Bronchial epithelial cell (primary cell): ENCODE data around the gene MCC. TPM values are rescaled to one million over a fixed set of nuclear protein-coding genes. Genes with fewer than 3 reads are reported as not detected.

Source experiments
- DNase-seq: peaks from one replicate; pipeline ENCODE4 v3.0.0-alpha.2; 2010; ENCODE audit warnings: low read depth
- FAIRE-seq: peaks from 2 replicates; lab custom pipeline; 2011; peaks lifted over from hg19 to GRCh38; lab: Jason Lieb, UNC
- H3K27me3 ChIP-seq: 2 replicates; pipeline ENCODE4 v1.5.1; 2011; ENCODE audit warnings: low read length; ENCODE audit not compliant: control insufficient read depth, insufficient read depth
- H3K36me3 ChIP-seq: 2 replicates; pipeline ENCODE4 v1.5.1; 2011; ENCODE audit warnings: low read length; ENCODE audit not compliant: control insufficient read depth, insufficient read depth
- H3K4me3 ChIP-seq: 2 replicates; pipeline ENCODE4 v1.5.1; 2011; ENCODE audit warnings: mild to moderate bottlenecking, low read depth, low read length, control low read depth
- total RNA-seq: library from RNA; depleted of rRNA; stranded (reverse); fragments of >200 nt; gene quantifications from 2 replicates; pipeline ENCODE4 v1.2.1, GENCODE V29; 2014
- TF ChIP-seq, protein P1 (sequence below): IDR thresholded peaks from 2 replicates; pipeline ENCODE4 v1.5.1; 2011; ENCODE audit warnings: mild to moderate bottlenecking, moderate library complexity, low read length, control low read depth, inconsistent platforms; ENCODE audit not compliant: insufficient read depth, severe bottlenecking

MCC gene
- total RNA-seq, 1 donor from 2014 or later = 43.2 TPM

- peaks cover 4% of the 10 kb centered on the region for H3K36me3 ChIP-seq
- TF ChIP-seq, protein P1, sequence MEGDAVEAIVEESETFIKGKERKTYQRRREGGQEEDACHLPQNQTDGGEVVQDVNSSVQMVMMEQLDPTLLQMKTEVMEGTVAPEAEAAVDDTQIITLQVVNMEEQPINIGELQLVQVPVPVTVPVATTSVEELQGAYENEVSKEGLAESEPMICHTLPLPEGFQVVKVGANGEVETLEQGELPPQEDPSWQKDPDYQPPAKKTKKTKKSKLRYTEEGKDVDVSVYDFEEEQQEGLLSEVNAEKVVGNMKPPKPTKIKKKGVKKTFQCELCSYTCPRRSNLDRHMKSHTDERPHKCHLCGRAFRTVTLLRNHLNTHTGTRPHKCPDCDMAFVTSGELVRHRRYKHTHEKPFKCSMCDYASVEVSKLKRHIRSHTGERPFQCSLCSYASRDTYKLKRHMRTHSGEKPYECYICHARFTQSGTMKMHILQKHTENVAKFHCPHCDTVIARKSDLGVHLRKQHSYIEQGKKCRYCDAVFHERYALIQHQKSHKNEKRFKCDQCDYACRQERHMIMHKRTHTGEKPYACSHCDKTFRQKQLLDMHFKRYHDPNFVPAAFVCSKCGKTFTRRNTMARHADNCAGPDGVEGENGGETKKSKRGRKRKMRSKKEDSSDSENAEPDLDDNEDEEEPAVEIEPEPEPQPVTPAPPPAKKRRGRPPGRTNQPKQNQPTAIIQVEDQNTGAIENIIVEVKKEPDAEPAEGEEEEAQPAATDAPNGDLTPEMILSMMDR = no peak
- no peak for FAIRE-seq
- H3K4me3 ChIP-seq = no peak overlapping the region
- no peaks in the 10 kb centered on the region for H3K27me3 ChIP-seq
- no peak for DNase-seq
Measured at GRCh38 chr5:113176734-113177133, 311.5 kb downstream of the MCC start.

GRCh38 chr5:113176196-113176595 lies 312.1 kb downstream of the MCC start:
- H3K4me3 ChIP-seq = no peak overlapping the region
- FAIRE-seq (no peak), DNase-seq (no peak)
- H3K36me3 ChIP-seq = peaks cover 4% of the 10 kb centered on the region
- no peaks in the 10 kb centered on the region for H3K27me3 ChIP-seq
- TF ChIP-seq, protein P1 = no peak

DNA sequence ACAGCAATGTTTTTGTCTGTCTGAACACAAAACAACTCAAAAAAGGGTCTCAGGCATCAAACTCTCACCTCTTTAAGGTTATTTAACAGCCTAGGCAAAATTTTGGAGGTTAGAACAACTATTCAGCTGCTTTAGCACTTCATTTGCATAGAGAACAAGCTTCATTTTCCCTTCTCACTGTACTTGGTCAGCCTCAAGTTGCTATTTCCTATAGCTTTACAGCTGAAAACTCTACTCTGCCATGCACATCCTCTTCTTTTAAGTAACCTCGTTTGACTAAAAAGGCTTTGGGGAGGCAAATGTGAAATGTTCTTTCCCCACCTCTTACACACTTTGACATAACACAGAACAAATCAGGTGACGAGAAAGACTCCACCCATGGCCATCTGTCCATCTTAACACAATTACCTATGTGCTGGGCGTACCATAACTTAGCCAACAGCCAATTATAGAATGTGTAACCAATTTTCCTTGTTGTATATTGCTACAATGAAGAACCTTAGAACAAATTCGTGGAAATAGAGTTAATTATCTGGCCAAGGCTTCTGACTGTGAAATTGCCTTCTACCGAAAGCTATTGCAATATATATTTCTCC lies 315.9 kb downstream of the MCC start:
- DNase-seq (no peak), FAIRE-seq (no peak)
- TF ChIP-seq, protein P1 = no peak
- Histone ChIP-seq H3K36me3 (no peaks in the 10 kb centered on the region), H3K27me3 (no peaks in the 10 kb centered on the region), H3K4me3 (no peak overlapping the region)

- Histone ChIP-seq H3K27me3 (no peaks in the 10 kb centered on the region), H3K36me3 (no peaks in the 10 kb centered on the region), H3K4me3 (no peak overlapping the region)
- TF ChIP-seq, protein P1 = no peak
- DNase-seq (no peak), FAIRE-seq (no peak)
Measured at GRCh38 chr5:113171520-113171919, 316.7 kb downstream of the MCC start.

DNA sequence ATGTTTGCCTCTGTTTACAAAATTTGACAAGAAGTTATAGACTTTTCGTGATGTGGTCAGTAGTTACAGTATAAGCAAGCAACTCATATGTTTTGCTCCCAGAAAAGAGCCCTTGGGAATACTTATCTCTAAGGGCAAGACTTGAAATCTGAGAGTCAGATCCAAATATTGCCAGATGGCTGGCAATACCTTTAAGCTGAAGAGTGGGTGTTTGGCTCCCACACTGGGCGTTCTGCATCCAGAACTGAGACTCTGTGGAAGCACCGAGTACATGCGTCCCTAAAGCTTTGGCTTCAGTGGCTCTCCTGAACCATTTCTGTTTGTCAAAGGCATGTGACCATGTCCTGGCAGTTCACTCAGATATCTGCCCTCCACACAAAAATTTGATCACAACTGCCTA lies 317.5 kb downstream of the MCC start:
- no peaks in the 10 kb centered on the region for H3K36me3 ChIP-seq
- FAIRE-seq (peak; percentile 7), DNase-seq (no peak)
- no peaks in the 10 kb centered on the region for H3K27me3 ChIP-seq
- H3K4me3 ChIP-seq = no peak overlapping the region
- TF ChIP-seq, protein P1 = no peak

- Histone ChIP-seq H3K36me3 (no peaks in the 10 kb centered on the region), H3K27me3 (no peaks in the 10 kb centered on the region), H3K4me3 (no peak overlapping the region)
- TF ChIP-seq, protein P1 = no peak
- no peak for FAIRE-seq
- no peak for DNase-seq
Measured at GRCh38 chr5:113169720-113170119, 318.5 kb downstream of the MCC start.
